NCI-H1694 treated with DMSO at 0.1 percent for 48 hours (cell line): ENCODE data around the gene ZBTB40.

ENCODE experiments used
- DNase-seq: peaks from one replicate; lab custom pipeline; 2025; lab: John Stamatoyannopoulos, UW

The ZBTB40 gene

GRCh38 chr1:22465671-22466070, 14.0 kb downstream of the ZBTB40 start:
- no peak for DNase-seq

- DNase-seq, result no peak
These were observed 18.6 kb downstream of the ZBTB40 start for GRCh38 chr1:22470227-22470626.

- no peak for DNase-seq
These were observed 19.4 kb downstream of the ZBTB40 start for GRCh38 chr1:22471078-22471477.

- DNase-seq, result no peak
These were observed 20.0 kb downstream of the ZBTB40 start for GRCh38 chr1:22471610-22472009.

GRCh38 chr1:22472596-22472995, 20.9 kb downstream of the ZBTB40 start:
- no peak for DNase-seq

- no peak for DNase-seq
These were observed 22.3 kb downstream of the ZBTB40 start for GRCh38 chr1:22473952-22474351.

GRCh38 chr1:22476566-22476965, 24.9 kb downstream of the ZBTB40 start:
- no peak for DNase-seq

- no peak for DNase-seq
These were observed 31.5 kb downstream of the ZBTB40 start for GRCh38 chr1:22483121-22483520.

GRCh38 chr1:22484706-22485345, 33.2 kb downstream of the ZBTB40 start:
- DNase-seq, result no peak

- no peak for DNase-seq
These were observed 33.8 kb downstream of the ZBTB40 start for GRCh38 chr1:22485431-22485830.

GRCh38 chr1:22487781-22488180, 36.1 kb downstream of the ZBTB40 start:
- no peak for DNase-seq

- DNase-seq, result no peak
These were observed 36.7 kb downstream of the ZBTB40 start for GRCh38 chr1:22488319-22488718.

GRCh38 chr1:22489278-22489677, 37.6 kb downstream of the ZBTB40 start:
- no peak for DNase-seq

- DNase-seq, result no peak
These were observed 38.2 kb downstream of the ZBTB40 start for GRCh38 chr1:22489823-22490222.

GRCh38 chr1:22490309-22490708, 38.7 kb downstream of the ZBTB40 start:
- DNase-seq, result no peak

GRCh38 chr1:22491995-22492715, 40.5 kb downstream of the ZBTB40 start:
- no peak for DNase-seq

GRCh38 chr1:22494144-22494543, 42.5 kb downstream of the ZBTB40 start:
- no peak for DNase-seq

- DNase-seq, result no peak
These were observed 43.4 kb downstream of the ZBTB40 start for GRCh38 chr1:22494943-22495579.

- no peak for DNase-seq
These were observed 45.0 kb downstream of the ZBTB40 start for GRCh38 chr1:22496536-22497160.

- no peak for DNase-seq
These were observed 46.8 kb downstream of the ZBTB40 start for GRCh38 chr1:22498463-22498862.

GRCh38 chr1:22500058-22500457, 48.4 kb downstream of the ZBTB40 start:
- DNase-seq, result no peak

- peak; percentile 68 for DNase-seq
These were observed 48.8 kb downstream of the ZBTB40 start for GRCh38 chr1:22500471-22500870.

- DNase-seq, result no peak
These were observed 50.6 kb downstream of the ZBTB40 start for GRCh38 chr1:22502202-22502601.
